ENCODE measurements around the gene GLT6D1.
"Not testable (repeated sequence)": the region's sequence is repeated elsewhere in the genome, so short reads cannot be mapped to it uniquely, and the experiment has no call there.

GLT6D1 gene

GRCh38 chr9:135647884-135648283 is 8.5 kb upstream of the GLT6D1 start:
- H3K4me3 ChIP-seq (ENCODE audit: low read length), result no peak overlapping the region
- no peak for DNase-seq (ENCODE audit: low read depth)
- no peak for TF ChIP-seq CTCF (conservative IDR thresholded peaks at IDR 0.05; ENCODE audit: low read depth, low read length)

DNA sequence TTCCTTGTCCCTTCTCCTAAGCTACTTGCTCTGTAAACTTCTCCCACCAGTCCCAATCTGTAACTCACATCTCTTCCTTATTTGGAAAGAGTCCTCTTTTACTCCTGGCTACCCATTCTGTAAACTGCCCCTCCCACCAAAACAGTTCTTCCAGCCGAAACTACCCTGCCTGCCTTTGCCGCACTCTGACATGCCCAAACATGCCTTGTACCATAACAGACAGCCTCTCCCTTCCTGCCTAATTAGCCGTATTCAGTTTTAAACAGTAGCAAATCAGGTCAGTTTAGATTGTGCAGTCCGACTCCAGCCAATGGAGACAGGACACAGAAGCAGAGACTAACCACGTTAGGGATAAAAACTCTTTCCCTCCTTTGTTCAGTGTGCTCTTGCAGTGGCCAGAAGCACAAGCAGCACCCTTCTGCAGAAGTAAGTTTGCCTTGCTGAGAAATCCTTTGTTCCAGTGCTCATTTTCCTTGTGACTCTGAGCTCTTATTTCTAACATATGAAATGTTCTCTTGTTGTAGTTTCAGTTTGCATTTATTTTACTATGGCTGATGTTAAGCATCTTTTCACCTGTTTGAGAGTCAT is 5.4 kb upstream of the GLT6D1 start:
- no peak for TF ChIP-seq CTCF (conservative IDR thresholded peaks at IDR 0.05; ENCODE audit: low read depth, low read length)
- no peak overlapping the region for H3K4me3 ChIP-seq (ENCODE audit: low read length)
- DNase-seq (ENCODE audit: low read depth), result no peak

- H3K4me3 ChIP-seq (ENCODE audit: low read length), result no peak overlapping the region
- no peak for TF ChIP-seq CTCF (conservative IDR thresholded peaks at IDR 0.05; ENCODE audit: low read depth, low read length)
- DNase-seq (ENCODE audit: low read depth), result no peak
Observed at GRCh38 chr9:135641745-135642144, 2.4 kb upstream of the GLT6D1 start.

- no peak for TF ChIP-seq CTCF (conservative IDR thresholded peaks at IDR 0.05; ENCODE audit: low read depth, low read length)
- DNase-seq (ENCODE audit: low read depth), result no peak
Observed at GRCh38 chr9:135641047-135641446, 1.7 kb upstream of the GLT6D1 start.

DNA sequence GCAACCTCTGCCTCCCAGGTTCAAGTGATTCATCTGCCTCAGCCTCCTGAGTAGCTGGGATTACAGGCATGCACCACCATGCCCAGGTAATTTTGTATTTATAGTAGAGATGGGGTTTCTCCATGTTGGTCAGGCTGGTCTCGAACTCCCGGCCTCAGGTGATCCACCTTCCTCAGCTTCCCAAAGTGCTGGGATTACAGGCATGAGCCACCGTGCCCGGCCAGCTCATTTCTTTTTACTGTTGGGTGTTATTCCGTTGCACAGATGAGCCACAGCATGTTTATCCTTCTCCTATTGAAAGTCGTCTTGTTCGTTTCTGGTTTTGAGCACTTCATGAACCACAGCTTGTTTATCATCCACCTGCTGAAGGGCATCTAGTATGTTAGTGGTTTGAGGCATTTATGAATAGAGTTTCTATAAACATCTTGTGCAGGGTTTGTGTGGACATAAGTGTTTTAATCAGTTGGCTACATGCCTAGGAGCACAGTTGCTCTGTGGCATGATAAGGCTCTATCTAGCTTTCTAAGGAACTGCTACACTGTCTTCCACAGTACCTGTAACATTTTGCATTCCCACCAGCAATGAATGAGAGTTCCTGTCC is 2.3 kb downstream of the GLT6D1 start:
- not testable (repeated sequence) for H3K4me3 ChIP-seq (ENCODE audit: low read length); DNase-seq (ENCODE audit: low read depth)

More at GRCh38 chr9:135641047-135641446, 1.7 kb upstream of the GLT6D1 start:
- H3K4me3 ChIP-seq (ENCODE audit: low read length), result no peak overlapping the region

GRCh38 chr9:135632841-135633240 is 6.5 kb downstream of the GLT6D1 start:
- TF ChIP-seq CTCF (conservative IDR thresholded peaks at IDR 0.05; ENCODE audit: low read depth, low read length), result no peak
- DNase-seq (ENCODE audit: low read depth), result no peak
- H3K4me3 ChIP-seq (ENCODE audit: low read length), result no peak overlapping the region

DNA sequence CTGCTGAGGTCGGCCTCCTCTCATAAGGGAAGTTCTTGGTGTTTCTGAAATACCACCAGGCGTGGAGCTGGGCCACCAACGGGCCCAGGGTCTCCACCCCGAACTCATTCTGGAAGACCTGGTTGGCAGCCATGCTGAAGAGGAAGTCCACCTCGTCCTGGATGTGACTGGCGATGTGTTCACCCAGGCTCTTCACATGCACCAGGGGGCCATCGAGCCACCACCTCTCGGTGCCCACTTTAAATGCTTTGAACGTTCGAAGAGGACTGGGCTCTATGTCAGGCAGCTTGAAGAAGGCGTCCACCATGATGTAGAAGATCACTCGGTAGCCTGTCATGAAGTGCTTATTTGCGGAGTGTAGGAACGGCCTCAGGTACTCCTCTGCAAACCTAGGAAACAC is 15.1 kb downstream of the GLT6D1 start:
- no peak overlapping the region for H3K4me3 ChIP-seq (ENCODE audit: low read length)
- TF ChIP-seq CTCF (conservative IDR thresholded peaks at IDR 0.05; ENCODE audit: low read depth, low read length), result no peak
- no peak for DNase-seq (ENCODE audit: low read depth)

Data from retinal pigment epithelial cell (primary cell).